A673 (cell line): Measurements from ENCODE around the gene PMPCA. TPM values are rescaled to one million over a fixed set of nuclear protein-coding genes. Genes with fewer than 3 reads are reported as not detected.

Source experiments
- BruUV-seq: library from RNA; stranded (reverse); fragments of 400-500 nt; replicated peaks from 2 replicates; lab custom pipeline; 2021; lab: Mats Ljungman, UMichigan
- CTCF ChIA-PET: fragments of 300-600 bp; sonication (Branson Sonifier 250); formaldehyde crosslinking; loops from one replicate; lab custom pipeline; 2022; ENCODE audit warnings: antibody characterized with exemption; lab: Charles Lee
- POLR2A ChIA-PET: fragments of 300-600 bp; sonication (Branson Sonifier 250); formaldehyde crosslinking; loops from one replicate; lab custom pipeline; 2022; ENCODE audit warnings: antibody characterized with exemption; ENCODE audit not compliant: low non-redundant PET; lab: Charles Lee
- DNase-seq: peaks from one replicate; pipeline ENCODE4 v3.0.0-alpha.2; 2015; ENCODE audit warnings: low spot score
- H3K27ac ChIP-seq: fragments of 200-600 bp; sonication (generic); 2 replicates; pipeline ENCODE4 v1.5.1; 2016; ENCODE audit warnings: mixed run types, low read depth, mild to moderate bottlenecking, mixed read lengths, antibody characterized with exemption, low read length; ENCODE audit not compliant: poor library complexity, severe bottlenecking
- H3K27me3 ChIP-seq: fragments of 200-600 bp; sonication (generic); replicated peaks from 2 replicates; pipeline ENCODE4 v1.6.1; 2017; ENCODE audit warnings: mixed run types, low read depth, mild to moderate bottlenecking, mixed read lengths, antibody characterized with exemption, low read length; ENCODE audit not compliant: insufficient read depth, poor library complexity
- H3K36me3 ChIP-seq: fragments of 200-600 bp; sonication (generic); 2 replicates; pipeline ENCODE4 v1.6.1; 2016; ENCODE audit warnings: mixed run types, mild to moderate bottlenecking, mixed read lengths, antibody characterized with exemption, low read length; ENCODE audit not compliant: insufficient read depth, poor library complexity, severe bottlenecking
- H3K4me1 ChIP-seq: fragments of 200-600 bp; sonication (generic); 2 replicates; pipeline ENCODE4 v1.6.1; 2017; ENCODE audit warnings: mixed run types, mild to moderate bottlenecking, mixed read lengths, antibody characterized with exemption, low read length; ENCODE audit not compliant: insufficient read depth, poor library complexity, severe bottlenecking
- H3K4me3 ChIP-seq: fragments of 200-600 bp; sonication (generic); 2 replicates; pipeline ENCODE4 v1.5.1; 2016; ENCODE audit warnings: low read depth, mixed run types, mild to moderate bottlenecking, mixed read lengths, low read length; ENCODE audit not compliant: poor library complexity, severe bottlenecking
- H3K9me3 ChIP-seq: fragments of 200-600 bp; sonication (generic); 2 replicates; pipeline ENCODE4 v1.6.1; 2016; ENCODE audit warnings: mixed run types, low read depth, mild to moderate bottlenecking, mixed read lengths, antibody characterized with exemption, low read length; ENCODE audit not compliant: poor library complexity, severe bottlenecking
- CTCF ChIP-seq: fragments of 300-800, 200-600 bp; sonication (generic); conservative IDR thresholded peaks from 2 replicates; pipeline ENCODE4 v1.5.1; 2017; ENCODE audit warnings: low read depth, mild to moderate bottlenecking, antibody characterized with exemption, low read length, moderate library complexity, mixed read lengths
- EZH2 ChIP-seq: fragments of 200-600 bp; sonication (generic); IDR thresholded peaks from 2 replicates; pipeline ENCODE4 v1.6.1; 2017; ENCODE audit warnings: borderline replicate concordance, low read depth, mild to moderate bottlenecking, mixed read lengths, antibody characterized with exemption, low read length; ENCODE audit not compliant: poor library complexity, severe bottlenecking
- intact Hi-C: fragments of 100-400 bp; cut with micrococcal nuclease; formaldehyde crosslinking; loops from one replicate; pipeline ENCODE4 v1.10.0; 2022; ENCODE audit not compliant: unreplicated experiment
- total RNA-seq: library from RNA; stranded (reverse); gene quantifications from 2 replicates; pipeline ENCODE4 v1.2.3, GENCODE V29; 2021

PMPCA gene
- total RNA-seq, 1 experiment from 2014 or later: 94.8 TPM

- Histone ChIP-seq H3K27ac (no peak overlapping the region), H3K9me3 (no peaks in the 10 kb centered on the region), H3K36me3 (peaks cover 90% of the 10 kb centered on the region), H3K27me3 (no peaks in the 10 kb centered on the region), H3K4me3 (no peak overlapping the region), H3K4me1 (no peaks in the 10 kb centered on the region)
- CTCF ChIA-PET: no interaction called here
- intact Hi-C loops: no loop called here
- BruUV-seq: no TSS peak
- POLR2A ChIA-PET: no interaction called here
- no peak for DNase-seq
- TF ChIP-seq EZH2: no peak
- no peak for TF ChIP-seq CTCF
These were observed 60.5 kb downstream of the PMPCA start for GRCh38 chr9:136470792-136471469.

GRCh38 chr9:136471802-136472487 is 61.5 kb downstream of the PMPCA start:
- POLR2A ChIA-PET: no interaction called here
- no TSS peak for BruUV-seq

DNA sequence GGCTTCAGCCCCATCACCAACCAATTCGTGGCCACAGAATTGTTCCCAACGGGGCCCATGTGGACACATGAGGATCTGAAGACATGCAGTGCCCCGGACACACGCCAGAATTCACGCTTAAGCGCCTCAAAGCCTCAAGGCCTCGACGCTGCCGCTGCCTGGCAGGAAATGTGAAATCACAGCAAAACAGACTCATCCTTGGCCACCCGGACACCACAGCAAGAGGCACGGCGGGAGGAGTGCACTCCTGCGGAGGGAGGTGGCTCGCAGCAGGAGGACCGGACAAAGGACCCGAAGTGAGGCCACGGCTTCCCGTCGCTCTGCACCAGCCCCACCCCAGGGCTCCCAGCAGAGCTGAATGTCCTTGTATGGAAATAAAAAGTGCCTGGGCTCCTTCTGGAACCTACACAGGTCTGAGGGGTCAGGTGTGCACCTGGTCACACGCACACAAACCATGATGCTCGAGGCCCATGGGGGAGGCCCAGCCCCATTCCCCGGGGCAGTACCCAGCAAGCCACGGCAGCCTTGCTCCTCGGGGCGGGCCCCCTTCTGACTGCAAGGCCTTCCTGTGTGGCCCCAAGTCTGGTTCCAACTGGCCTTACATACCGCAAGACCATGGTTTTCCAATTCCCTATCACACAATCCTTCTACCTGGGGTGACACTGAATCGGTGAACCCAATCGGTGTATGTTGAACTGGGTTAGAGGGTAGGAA is 62.3 kb downstream of the PMPCA start:
- H3K36me3 ChIP-seq: peaks cover 89% of the 10 kb centered on the region
- BruUV-seq: no TSS peak
- POLR2A ChIA-PET: no interaction called here
- intact Hi-C loops: no loop called here
- no peak for DNase-seq
- no peak for TF ChIP-seq CTCF
- TF ChIP-seq EZH2: no peak
- no peak overlapping the region for H3K27ac ChIP-seq
- CTCF ChIA-PET: no interaction called here
- H3K4me3 ChIP-seq: no peak overlapping the region
- no peaks in the 10 kb centered on the region for H3K27me3 ChIP-seq
- no peaks in the 10 kb centered on the region for H3K4me1 ChIP-seq
- no peaks in the 10 kb centered on the region for H3K9me3 ChIP-seq

More at GRCh38 chr9:136471802-136472487, 61.5 kb downstream of the PMPCA start:
- TF ChIP-seq CTCF (no peak), EZH2 (no peak)
- intact Hi-C loops: no loop called here
- H3K27ac ChIP-seq: no peak overlapping the region
- H3K4me1 ChIP-seq: no peaks in the 10 kb centered on the region
- DNase-seq: no peak
- no peaks in the 10 kb centered on the region for H3K9me3 ChIP-seq
- CTCF ChIA-PET: no interaction called here
- no peak overlapping the region for H3K4me3 ChIP-seq
- H3K36me3 ChIP-seq: peaks cover 90% of the 10 kb centered on the region
- no peaks in the 10 kb centered on the region for H3K27me3 ChIP-seq
